Effector CD8-positive, alpha-beta T cell (primary cell): ENCODE results near the gene GDF10.

ENCODE experiments used
- DNase-seq: peaks from one replicate; lab custom pipeline; 2025; lab: John Stamatoyannopoulos, UW

GDF10 gene

DNA sequence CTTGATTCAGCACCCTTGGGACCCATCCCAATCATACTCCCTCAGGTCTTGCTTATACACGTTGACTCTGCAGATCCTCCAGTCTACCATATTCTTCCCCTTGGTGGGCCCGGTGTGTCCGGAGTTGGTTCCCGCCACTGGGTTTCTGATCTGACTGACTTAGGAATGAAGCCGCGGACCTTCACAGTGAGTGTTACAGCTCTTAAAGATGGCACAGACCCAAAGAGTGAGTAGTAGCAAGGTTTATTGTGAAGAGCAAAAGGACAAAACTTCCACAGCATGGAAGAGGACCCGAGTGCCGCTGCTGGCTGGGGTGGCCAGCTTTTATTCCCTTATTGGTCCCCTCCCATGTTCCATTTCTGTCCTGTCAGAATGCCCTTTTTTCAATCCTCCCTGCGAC lies 5.9 kb upstream of the GDF10 start:
- DNase-seq, result no peak

DNA sequence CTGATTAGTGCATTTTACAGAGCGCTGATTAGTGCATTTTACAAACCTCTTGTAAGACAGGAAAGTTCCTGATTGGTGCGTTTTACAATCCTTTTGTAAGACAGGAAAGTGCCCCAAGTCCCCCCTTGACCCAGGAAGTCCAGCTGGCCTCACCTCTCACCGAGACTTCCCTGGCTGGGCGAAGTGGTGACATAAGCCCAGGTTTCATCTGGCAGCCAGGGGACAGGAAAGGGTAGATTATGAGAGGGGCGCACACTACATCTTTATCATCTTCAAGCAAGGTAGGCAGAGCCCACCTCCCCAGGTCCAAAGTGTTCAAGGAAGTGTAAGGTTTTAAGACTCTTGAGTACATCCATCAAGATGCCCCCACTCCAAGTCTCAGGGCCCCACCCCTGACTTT lies 5.5 kb upstream of the GDF10 start:
- no peak for DNase-seq

DNA sequence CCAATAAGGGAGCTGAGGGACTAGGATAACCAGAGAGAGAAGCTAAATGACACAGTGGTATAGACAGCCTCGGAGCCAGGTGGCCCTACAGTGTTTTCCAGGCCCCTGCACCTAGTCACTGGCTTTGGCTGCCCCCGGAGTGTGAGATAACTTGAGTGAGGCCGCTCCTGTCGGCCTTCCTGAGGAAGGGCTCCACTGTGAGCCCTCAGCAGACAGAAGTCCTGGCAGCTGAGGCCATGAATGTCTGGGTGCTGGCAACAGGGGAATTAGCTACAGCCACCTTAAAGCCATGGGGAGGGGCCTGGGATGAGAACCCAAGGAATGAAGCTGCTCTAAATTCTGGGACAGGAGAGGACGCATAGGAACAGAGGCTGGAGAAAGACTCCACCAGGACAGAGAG lies 4.6 kb upstream of the GDF10 start:
- DNase-seq, result no peak

DNA sequence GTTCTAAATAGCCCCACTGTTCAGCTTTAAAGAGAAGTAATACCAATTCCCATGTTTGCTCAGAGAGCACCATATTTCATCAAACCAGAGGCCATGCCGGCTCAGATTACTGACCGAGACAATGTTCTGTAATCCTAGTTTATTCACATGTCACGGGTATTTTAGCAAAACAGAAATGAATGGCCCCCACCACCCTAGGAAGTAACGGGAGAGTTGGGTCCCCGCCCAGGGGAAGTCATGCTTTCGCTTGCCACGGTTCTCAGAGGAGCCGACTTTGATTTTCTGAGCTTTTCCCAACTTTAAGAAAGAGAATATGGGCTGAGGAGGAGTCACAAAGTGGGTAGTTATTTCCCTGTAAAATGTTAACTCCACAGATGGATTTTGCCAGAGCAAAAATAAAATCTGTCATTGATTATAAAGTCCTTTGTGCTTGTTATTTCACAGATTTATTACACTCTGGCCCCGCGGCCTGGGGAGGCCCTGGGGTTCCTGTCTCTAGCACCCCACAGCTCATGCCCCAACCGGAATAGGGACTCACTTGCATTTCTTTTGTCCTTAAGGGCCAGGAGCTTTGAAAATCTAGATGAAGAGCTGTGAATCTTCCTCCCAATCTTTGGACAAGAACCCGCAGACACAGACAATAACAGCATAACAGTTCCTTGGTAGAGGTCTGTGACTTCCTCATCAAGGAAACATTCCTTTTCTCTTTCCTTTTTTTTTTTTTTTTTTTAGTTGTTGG lies 3.7 kb upstream of the GDF10 start:
- DNase-seq, result no peak

DNA sequence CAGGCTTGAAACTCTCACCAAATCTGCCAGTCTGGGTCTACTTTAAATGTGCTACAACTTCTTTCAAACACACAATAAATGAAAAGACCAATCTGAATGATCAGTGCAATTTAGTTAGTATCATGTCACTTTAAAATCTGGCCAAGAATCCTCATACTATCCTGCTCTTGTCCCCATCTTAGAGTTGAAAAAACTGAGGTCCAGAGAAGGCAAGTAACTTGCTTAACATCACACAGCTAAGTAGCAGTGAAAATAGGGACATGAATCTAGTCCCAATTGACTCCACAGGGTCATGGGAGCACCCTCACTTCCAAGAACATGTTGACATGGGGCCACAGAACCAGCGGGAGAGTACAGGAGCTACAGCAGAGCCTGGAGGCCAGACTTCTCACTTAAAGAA lies 3.1 kb upstream of the GDF10 start:
- DNase-seq, result no peak

DNA sequence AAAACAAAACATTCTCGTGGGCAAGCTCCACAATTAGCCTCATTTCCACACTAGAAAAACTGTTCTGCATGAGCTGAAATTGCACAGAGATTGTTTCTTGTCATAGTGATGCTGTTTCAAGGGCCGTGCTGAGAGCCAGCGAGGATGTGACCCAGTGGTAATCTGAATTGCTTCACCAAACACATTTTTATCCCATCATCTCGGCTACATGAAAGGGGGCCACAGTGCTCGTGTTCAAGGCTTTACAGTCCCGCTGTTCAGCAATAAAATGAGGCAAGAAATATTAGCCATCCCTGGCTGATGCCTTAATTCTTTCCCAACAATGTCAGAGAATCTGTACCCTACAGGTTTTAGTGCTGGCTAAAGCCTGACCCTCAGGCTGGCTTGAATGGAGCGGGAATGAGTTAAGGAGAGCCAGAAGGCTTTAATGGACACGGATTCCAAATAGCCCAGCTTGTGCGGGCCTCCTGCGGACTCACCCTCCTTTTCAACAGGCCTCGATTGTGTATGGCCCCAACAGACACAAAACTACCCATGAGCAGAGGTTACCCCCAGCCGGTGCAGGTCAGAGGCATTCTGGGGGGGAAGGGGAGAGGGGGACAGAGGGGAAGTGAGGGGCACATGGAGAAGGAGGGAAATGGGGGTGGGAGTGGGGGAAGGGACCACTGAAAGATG lies 2.0 kb upstream of the GDF10 start:
- DNase-seq, result no peak

DNA sequence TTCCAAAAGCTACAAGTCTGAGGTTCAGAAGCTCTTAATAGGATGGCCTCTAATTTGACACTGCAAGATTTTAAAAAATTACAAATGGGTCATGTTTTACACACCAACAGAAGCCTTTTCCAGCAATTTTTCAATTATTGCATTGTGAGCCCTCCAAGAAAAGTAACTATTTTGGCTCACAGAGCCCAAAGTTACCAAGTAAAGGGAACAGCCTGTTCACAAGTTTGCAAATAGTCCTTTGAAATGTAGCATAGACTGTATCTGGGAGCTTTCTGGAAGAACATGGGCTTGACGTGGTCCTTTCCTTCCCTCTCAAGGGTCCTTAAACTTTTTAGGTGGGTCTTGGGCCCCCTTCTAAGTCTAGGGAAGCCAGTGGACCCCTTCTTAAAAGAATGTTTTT lies 1.3 kb upstream of the GDF10 start:
- no peak for DNase-seq

DNA sequence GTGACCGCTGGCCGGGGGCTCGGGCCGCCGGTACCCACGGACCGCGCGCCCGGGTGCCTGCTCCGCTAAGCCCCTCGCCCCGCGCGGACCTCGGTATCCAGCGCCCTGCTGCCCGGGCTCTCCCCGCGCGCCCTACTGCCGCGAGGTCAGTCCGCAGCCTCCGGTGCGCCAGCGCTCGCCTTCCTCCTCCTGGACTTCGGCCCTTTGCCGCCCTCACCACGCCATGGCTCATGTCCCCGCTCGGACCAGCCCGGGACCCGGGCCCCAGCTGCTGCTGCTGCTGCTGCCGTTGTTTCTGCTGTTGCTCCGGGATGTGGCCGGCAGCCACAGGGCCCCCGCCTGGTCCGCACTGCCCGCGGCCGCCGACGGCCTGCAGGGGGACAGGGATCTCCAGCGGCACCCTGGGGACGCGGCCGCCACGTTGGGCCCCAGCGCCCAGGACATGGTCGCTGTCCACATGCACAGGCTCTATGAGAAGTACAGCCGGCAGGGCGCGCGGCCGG lies 483 bp downstream of the GDF10 start:
- no peak for DNase-seq

DNA sequence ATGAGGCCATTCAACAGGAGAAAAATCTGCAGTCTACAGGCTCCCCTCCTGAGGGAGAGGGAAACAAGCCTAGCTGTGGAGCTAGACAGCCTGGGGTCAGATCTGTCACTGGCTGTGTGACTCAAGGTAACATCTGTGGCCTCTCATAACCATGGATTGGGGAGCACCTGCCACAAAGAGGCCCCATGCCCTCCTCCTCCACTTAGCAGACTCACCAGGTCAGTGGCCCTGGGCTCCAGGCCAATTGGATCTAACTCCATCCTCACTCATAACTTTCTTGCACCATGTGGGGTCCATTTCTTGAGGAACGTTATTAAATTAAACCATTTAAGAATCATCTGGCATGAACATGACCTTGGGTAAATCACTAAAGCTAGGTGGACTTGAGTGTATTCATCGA lies 1.8 kb downstream of the GDF10 start:
- no peak for DNase-seq

DNA sequence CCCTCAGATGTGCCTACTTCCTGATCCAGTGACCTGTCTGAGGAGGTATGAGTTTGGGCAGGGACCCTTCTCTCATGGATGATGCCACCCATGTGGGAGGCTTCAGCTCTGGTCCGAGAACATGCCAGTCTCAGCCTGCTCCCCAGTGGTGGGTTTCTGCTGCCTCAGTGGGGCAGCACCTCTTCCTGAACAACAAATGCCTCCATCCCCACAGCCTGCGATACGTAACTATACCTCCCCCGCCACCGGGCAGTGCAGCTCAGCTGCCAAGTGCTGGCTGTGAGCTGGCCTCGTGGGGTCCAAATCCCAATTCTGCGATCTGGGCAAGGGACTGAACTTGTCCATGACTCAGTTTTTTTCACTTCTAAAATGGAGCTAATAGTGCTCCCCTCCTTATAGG lies 3.1 kb downstream of the GDF10 start:
- no peak for DNase-seq

DNA sequence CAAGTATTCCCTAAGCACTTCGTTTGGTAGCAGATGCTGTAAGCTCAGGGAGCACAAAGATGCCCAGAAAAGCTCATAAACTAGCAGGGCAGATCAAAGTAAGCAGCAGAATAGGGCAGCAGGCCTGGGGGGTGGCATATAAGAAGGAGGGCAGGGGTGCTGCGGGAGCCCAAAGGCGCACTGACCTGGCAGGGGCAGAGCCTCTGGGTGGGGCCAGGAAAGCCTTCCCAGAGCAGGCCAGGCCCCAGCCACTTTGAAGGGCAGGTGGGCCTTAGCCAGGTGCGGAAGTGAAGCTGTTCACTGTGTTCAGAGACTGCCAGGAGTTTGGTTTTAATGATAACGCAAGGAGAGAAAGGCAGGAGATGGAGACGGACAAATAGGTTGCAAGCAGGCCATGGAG lies 3.9 kb downstream of the GDF10 start:
- DNase-seq, result no peak

DNA sequence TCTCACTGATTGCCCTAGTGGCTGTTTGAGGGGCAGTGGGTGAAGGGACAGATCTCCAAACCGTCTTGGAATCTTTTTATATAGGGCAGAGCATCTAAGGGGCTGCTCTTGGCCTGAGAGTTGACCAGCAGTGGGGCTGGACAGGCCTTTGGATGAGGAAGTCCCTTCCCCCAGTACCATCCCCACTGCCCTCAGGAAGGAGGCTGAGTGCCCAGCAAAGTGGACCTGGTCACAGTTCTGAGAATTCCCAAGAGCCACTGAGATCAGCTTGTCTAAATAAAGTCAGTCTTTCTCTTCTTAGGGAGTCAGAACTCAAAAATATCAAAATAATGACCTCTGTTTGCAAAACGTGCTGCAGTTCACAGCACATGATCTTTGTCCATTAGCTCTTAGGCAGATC lies 5.6 kb downstream of the GDF10 start:
- DNase-seq, result no peak

DNA sequence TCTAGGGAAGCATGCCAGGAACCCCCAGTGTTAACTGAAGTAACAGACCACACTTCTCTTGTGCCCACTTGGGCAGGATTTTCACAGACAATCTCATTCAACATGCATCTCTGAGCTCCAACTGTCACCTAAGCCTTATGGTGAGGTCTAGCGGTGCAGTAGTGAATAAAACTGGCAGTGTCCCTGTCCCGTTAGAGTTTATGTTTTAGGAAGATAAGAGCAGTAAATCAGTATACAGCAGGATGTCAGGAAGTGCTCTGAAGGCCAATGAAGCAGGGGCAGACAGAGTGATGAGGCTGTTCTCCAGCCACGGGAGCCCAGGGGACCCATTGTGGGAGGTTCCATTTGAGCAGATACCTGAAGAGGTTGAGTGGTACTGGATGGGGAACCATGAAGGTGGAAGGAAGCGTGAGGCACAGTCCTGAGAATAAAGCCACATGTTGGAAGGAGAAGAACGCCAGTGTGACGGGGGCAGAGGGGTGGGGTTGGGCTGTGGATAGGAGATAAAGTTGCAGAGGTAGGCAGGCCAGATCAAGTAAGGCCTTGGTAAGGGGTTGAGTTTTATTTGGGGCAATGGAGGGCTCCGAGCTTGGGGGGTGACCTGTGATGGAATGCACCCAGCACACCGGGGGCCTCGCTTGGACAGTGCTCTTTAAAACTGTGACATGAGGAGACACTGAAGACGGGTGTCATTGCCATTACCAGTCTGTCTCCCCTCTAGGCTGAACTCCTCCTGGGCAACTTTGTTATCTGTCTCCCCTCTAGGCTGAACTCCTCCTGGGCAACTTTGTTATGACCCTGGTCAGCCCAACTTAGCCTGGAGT lies 6.6 kb downstream of the GDF10 start:
- DNase-seq, result no peak

DNA sequence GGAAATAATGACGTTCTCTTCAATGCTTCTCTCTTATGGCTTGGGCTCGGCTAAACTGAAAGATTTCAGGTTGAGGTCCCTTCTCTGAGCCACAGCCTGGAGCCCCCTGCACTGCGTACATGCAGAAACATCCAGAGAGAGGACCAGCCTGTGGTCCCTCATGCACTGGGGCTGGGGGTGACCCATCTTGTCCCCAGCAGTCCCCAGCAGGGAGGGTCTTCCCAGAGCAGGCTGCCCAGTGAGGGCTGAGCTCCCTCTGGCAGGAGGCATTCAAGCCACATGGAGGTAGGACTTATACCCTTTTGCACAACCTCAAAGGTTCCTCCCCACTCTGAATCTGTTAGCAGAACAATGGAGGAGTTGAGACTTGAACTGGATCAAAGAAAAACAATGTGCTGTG lies 7.4 kb downstream of the GDF10 start:
- no peak for DNase-seq

DNA sequence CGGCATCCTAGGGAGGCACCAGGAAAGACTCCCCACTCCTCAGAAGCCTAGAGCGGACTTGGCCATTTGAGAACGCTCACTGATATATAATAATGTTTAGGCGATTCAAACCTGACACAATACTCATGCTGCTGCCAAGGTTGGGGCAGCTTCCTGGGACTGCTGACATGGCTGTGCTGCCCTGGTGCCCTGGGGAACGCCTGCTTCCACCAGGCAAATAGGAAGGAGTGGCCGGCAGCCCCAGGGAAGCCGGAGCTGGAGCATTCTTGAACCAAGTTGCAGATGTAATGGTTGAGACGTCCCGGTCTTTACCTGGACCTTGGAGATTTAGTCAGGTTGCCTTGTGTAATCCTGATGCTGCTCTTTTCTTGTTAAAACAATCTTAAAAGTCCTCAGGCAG lies 8.8 kb downstream of the GDF10 start:
- no peak for DNase-seq

DNA sequence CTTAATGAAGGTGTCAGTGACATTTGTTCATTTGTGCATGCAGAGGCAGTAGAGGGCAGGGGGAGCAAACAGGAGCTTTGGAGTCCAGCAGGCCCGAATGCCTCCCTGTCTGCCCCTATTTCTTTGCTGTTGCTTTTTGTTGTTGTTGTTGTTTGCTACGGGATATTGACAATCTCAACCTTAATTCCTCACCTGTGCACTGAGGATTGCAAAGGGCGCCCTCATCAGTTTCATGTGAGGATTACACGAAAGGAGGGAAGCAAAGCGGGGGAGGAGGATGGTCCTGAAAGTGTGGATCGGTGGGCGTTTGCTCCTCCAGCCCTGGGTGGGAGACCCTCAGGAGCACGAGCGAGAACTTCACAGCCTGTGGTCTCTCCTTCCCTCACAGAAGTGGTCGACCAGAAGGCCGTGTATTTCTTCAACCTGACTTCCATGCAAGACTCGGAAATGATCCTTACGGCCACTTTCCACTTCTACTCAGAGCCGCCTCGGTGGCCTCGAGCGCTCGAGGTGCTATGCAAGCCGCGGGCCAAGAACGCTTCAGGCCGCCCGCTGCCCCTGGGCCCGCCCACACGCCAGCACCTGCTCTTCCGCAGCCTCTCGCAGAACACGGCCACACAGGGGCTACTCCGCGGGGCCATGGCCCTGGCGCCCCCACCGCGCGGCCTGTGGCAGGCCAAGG lies 9.6 kb downstream of the GDF10 start:
- DNase-seq, result no peak

DNA sequence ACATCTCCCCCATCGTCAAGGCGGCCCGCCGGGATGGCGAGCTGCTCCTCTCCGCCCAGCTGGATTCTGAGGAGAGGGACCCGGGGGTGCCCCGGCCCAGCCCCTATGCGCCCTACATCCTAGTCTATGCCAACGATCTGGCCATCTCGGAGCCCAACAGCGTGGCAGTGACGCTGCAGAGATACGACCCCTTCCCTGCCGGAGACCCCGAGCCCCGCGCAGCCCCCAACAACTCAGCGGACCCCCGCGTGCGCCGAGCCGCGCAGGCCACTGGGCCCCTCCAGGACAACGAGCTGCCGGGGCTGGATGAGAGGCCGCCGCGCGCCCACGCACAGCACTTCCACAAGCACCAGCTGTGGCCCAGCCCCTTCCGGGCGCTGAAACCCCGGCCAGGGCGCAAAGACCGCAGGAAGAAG lies 10.1 kb downstream of the GDF10 start:
- no peak for DNase-seq

DNA sequence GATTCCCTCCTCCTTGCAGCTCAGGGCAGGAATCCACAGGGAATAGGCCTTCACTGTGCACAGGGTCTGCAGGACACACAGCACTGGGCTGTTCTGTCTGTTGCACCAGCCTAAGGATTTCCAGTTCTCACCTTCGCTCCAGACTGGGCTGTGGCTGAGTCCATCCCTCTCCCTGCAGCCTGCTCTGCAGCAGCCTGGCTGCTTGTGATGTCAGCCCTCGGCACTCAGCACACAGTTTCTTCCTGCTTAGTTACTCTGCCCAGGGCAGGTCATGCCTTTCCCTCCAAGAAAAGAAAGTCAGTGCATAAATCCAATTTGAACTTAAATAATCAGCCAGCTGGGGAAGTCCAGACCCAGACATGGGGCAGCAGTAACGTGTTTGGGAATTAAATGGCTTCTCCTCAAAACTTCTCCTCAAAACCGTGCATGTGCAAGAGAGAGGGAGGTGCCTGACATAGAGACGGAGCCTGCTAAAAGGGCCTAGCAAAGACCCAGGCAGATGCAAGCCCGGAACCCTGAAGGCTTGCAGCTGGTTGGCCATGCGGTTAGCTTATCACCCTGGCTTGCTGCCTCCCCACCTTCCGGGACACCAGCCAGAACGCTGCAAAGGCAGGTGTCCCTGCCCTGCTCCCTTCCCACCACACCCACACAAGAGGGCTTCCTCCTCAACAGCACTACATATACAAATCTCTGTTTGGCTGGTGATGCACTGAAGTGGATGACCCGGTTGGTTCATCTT lies 11.4 kb downstream of the GDF10 start:
- peak; percentile 22 for DNase-seq

DNA sequence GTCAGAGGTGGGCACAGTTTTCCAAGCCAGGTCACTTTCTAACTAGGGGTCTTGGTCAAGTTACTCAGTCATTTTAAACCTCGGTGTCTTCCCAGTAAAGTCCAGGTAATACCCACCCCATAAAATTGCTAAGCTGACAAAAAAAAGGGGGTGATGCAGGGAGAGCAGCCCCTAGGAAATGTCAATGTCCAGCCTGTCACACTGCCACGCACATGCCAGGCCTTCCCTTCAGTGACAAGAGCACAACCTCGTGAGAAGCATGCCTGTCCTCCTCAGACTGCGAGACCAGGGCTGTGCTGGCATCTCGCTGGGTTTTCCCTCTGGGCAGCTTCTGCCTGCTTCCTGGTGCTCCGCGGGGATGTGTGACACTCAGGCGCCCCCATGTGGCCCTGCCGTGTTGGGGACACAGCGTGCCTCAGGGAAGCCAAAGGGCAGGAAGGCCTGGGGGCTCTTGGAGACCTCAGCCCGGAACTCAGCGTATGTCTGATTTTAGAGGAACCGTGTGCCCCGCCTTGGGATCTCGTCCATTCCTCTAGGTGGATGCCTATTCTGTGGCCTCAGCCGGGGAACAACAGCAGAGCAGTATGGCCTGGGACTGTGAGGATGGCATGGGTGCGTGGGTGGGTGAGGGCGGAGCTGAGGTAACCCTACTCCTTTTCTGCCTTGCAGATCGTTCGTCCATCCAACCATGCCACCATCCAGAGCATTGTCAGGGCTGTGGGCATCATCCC lies 12.1 kb downstream of the GDF10 start:
- DNase-seq, result peak; percentile 78

DNA sequence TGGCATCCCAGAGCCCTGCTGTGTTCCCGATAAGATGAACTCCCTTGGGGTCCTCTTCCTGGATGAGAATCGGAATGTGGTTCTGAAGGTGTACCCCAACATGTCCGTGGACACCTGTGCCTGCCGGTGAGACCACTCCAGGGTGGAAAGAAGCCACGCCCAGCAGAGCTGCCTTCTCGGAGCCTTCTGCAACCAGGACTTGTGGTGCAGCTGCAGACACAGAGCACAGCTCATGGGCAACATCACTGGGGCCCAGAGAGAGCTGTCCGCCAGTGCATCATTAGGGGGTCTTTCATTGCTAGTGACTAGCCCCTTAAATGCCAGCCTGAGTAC lies 12.6 kb downstream of the GDF10 start:
- DNase-seq, result no peak

DNA sequence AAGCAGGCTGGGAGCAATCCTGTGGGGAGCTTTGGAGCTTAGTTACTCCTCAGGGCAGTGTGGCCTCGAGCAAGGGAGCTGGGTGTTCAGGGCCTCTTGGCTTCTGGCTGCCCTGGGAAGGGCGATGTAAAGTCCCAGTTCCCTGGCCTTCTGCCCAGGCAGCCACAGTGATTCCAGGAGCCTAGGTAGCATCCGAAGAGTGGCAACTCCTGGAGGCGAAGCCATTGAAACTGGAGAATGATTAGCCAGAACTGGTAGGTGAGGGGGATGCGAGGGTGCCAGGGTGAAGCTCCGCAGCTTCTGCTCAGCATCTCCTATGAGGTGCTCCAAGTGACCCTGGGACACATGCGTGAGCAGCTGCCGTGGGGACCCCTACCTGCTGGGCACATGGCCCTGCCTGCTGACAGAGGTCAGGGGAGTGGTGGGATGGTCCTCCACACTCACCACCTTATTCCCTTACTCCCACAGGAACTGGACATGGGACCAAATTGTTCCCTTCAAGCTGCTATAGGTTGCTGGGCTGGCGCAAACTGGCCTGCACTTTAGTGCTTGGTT lies 14.5 kb downstream of the GDF10 start:
- no peak for DNase-seq
